A673 (cell line): ENCODE data around the gene MOK.

Source experiments
- CTCF ChIP-seq: fragments of 300-800, 200-600 bp; sonication (generic); conservative IDR thresholded peaks from 2 replicates; pipeline ENCODE4 v1.5.1; 2017; ENCODE audit warnings: low read depth, mild to moderate bottlenecking, antibody characterized with exemption, low read length, moderate library complexity, mixed read lengths
- EZH2 ChIP-seq: fragments of 200-600 bp; sonication (generic); IDR thresholded peaks from 2 replicates; pipeline ENCODE4 v1.6.1; 2017; ENCODE audit warnings: borderline replicate concordance, low read depth, mild to moderate bottlenecking, mixed read lengths, antibody characterized with exemption, low read length; ENCODE audit not compliant: poor library complexity, severe bottlenecking

- TF ChIP-seq EZH2 (no peak), CTCF (no peak)
These were observed 48.2 kb downstream of the MOK start for GRCh38 chr14:102256716-102257115.
